HG03460 (cell line): ENCODE results near the gene PAF1.
A peak's percentile ranks its signal among the peaks of the same experiment; 100 is the strongest.

ENCODE experiments used
- ATAC-seq: cut with Tn5 transposase; IDR thresholded peaks from one replicate; pipeline ENCODE4 v1.9.1; 2021; ENCODE audit not compliant: unreplicated experiment

Gene PAF1

GRCh38 chr19:39417463-39418181, 26.7 kb upstream of the PAF1 start:
- no peak for ATAC-seq

- ATAC-seq: no peak
Observed at GRCh38 chr19:39416152-39417120, 25.5 kb upstream of the PAF1 start.

DNA sequence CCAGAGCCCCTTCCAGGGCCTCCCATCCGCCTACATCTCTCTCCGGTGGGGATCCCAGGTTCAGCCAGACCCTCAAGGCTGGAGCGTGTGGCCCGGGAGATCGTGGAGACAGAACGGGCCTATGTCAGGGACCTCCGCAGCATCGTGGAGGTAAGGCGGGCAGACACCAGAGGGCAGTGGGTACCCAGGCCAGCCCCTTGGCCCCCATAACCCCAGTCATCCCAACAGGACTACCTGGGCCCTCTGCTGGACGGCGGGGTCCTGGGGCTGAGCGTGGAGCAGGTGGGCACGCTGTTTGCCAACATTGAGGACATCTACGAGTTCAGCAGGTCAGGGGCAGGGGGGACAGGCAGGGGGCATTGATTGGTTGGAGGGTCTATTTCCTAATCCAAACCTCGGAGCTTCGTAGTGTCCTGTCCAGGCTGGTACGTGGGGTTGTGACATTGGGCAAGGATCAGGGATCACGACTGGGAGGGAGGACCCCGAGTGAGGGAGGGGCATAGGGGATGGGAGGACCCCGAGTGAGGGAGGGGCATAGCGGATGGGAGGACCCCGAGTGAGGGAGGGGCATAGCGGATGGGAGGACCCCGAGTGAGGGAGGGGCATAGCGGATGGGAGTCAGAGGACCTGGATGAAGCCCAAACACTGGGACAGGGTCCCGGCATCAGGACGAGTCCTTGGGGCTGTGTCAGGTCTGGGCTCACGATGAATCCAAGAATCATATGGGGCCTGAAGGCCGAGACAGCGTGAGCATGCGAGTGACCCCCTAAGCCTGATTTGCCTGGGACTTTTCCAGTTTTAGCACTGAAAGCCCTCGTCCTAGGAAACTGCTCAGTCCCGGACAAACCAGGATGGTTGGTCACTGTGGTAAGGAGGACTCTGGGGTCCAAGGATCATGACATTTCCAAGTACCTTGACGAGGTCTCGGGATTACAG, 24.5 kb upstream of the PAF1 start:
- no peak for ATAC-seq

DNA sequence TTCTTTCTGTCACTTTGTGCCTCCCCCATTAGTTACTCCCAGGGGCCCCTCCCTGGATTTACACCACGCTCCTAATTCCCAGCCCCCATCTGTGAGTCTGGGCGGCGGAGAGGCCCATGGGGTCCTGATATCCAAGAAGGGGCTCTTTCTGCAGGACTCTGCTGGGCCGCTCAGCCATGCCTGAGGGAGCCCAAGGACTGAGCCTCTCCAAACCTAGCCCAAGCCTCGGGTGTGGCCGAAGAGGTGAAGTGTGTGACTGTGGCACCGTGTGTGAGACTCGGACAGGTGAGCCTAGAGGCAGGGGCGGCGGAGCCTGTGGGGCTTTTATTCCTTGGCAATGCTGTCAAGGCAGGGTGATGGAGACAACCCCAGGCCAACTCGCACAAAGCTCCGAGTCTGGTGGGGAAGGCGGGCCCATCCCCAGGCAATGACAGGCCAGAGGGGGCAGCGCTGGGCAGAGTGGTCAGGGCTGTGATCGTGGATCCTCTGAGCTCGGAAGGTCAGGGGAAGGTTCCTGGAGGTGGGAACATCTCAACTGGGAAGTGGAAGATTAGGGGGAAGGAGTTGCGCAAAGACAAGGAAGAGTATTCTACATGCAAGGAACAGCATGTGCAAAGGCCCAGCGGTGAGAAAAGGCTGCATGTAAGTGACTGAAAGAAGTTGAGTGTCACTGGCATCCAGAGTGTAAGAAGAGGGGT, 23.2 kb upstream of the PAF1 start:
- no peak for ATAC-seq

DNA sequence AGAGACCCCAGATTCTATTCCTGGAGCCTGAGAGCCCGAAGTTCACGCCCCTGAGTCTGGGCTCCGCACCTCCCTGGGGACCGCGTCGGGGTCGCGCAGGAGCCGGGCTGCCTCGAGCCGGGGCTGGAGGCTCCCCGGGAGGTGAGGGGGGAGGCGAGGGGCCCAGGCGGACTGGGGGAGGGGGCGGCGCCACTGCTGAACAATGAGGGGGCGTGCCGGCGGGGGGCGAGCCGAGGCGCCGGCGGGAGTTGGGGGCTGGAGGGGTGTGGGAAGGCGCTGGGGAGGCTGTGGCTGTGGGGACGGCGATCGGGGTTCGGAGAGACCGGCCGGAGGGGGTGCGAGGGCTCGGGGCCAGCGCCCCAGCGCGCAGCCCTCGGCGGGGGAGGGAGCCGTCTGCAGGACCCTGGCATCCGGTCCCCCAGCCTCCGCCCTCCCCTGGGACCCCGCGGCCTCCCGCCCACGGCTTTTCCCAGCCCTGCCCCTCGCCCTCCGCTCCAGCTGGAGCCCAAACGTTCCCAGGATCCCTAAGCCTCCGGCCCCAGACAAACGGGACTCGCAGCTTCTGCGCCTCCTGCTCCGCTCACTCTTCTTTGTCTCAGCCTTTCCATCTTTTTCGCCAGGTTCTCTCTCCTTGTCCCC, 22.5 kb upstream of the PAF1 start:
- ATAC-seq: no peak

DNA sequence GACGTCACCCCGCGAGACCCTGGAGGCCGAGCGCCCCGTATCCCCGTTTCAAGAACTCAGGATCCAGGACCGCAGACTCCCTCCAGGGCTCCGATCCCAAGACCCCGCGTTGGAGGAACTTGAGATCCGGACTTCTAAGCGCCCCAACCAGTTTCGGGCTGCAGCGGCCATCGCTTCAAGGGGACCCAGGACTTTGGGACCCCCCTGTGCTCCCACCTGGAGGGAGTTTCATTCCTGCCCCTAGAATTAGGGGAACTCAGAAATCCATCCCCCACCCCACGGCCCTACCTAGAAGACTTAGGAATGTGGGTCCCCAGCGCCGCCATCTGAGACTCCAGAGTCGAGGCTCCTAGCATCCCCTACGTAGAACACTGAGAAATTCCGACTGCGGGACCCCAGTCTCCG, 22.0 kb upstream of the PAF1 start:
- no peak for ATAC-seq

- ATAC-seq: peak; percentile 48
Observed at GRCh38 chr19:39412100-39412866, 21.4 kb upstream of the PAF1 start, which contains the start of gene PLEKHG2. Gene PLEKHG2 (plus strand): TSS chr19:39412669. CDS start chr19:39414087, 1,418 bp downstream.

DNA sequence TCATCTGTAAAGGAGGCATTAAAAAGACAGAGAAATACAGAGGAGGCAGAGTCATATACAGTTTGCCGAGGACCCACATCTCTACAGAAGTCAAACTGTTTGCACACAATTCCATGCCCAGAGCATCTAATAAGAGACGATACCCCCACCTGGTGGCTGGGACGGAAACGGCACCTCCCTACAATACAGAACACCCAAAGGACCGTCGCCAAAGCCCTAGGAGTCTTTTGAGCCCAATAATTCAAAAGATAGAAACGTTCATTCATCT, 20.9 kb upstream of the PAF1 start:
- ATAC-seq: peak; percentile 20

GRCh38 chr19:39411081-39411831, 20.4 kb upstream of the PAF1 start:
- no peak for ATAC-seq

DNA sequence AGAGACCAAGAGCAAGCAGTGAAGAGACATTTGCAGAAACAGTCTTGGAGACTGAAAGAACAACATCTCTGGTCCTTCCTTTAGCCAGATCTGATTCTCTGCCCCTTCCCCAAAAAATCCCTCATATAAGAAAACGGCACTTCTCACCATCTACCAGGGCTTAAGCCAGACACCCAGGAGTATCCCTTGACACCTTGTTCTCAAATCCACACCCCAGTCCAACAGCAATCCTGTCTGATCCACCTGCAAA, 19.9 kb upstream of the PAF1 start:
- ATAC-seq: no peak

GRCh38 chr19:39410017-39410830, 19.3 kb upstream of the PAF1 start:
- ATAC-seq: no peak

DNA sequence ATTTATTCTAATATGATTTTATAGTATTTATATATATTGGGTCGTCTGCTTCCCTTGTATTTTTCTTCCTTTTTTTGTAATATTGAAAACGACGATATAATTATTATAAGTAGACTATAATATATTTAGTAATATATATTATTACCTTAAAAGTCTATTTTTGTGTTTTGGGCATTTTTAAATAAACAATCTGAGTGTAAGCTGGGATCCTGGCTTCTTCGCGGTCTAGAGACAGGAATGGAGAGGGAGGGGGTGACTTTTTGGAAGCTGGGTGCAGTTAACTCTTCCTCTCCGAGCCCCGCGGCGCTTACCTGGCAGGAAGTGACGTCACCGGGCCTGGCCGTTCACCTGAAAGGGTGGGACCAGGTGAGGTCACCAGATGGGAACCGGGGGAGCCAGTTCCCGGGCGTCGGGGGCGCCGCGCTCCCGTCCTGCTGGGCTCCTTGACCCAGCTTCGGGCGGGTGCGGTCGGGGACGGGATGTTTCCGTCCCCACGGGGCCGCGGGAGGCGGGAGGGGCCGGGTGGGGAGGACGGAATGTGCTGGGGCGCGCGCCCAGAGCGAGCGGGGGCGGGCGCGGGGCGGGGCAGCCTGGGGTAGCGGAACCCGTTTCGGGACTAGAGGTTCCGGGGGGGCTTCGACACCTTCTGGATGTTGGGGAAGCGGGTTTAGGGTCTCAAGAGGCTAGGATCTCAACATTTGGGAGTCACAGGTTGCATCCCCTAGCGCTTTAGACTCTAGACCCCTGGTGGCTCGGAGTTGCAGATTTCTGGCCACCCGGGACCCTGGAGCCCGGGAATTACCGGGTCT, 18.5 kb upstream of the PAF1 start:
- no peak for ATAC-seq

- ATAC-seq: no peak
Observed at GRCh38 chr19:39408392-39409207, 17.7 kb upstream of the PAF1 start.

DNA sequence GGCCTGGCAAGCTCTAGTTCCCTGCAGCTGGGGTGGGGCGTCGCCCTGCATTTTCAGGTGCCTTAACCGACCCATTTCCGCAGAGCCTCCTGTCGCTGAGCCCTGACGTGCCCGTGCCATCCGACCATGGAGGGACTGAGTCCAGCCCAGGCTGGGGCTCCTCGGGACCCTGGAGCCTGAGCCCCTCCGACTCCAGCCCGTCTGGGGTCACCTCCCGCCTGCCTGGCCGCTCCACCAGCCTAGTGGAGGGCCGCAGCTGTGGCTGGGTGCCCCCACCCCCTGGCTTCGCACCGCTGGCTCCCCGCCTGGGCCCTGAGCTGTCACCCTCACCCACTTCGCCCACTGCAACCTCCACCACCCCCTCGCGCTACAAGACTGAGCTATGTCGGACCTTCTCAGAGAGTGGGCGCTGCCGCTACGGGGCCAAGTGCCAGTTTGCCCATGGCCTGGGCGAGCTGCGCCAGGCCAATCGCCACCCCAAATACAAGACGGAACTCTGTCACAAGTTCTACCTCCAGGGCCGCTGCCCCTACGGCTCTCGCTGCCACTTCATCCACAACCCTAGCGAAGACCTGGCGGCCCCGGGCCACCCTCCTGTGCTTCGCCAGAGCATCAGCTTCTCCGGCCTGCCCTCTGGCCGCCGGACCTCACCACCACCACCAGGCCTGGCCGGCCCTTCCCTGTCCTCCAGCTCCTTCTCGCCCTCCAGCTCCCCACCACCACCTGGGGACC, 16.9 kb upstream of the PAF1 start:
- no peak for ATAC-seq

DNA sequence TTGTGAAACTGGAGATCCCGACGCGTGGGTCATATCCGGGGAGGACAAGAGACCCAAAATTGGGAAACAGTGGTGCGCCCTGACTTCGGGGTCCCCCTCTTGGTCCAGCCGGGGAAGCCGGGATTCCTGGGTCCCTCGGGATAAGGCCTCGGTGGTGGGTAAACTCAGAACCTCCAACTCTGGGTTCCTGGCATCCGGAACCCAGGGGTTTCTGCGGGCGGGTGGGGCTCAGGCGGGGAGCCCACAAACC, 16.4 kb upstream of the PAF1 start:
- no peak for ATAC-seq
